ENCODE data around the gene DMRTA2.

Gene DMRTA2

GRCh38 chr1:50453266-50453665 is 30.0 kb upstream of the DMRTA2 start:
- Histone ChIP-seq H3K27me3 (replicated peaks; ENCODE audit: control insufficient read depth, insufficient read depth, low read length) (no peaks in the 10 kb centered on the region), H3K36me3 (ENCODE audit: control insufficient read depth, insufficient read depth, low read length) (no peaks in the 10 kb centered on the region; the same call in 1 of the 2 replicates), H3K4me3 (replicated peaks; ENCODE audit: low read depth, low read length) (no peak overlapping the region)
- DNase-seq (ENCODE audit: extremely low read depth, insufficient read length), result no peak
- no peak for TF ChIP-seq CTCF (IDR thresholded peaks at IDR 0.05; ENCODE audit: insufficient read depth, low read length, poor library complexity, severe bottlenecking)

GRCh38 chr1:50452700-50453099 is 29.5 kb upstream of the DMRTA2 start:
- TF ChIP-seq CTCF (IDR thresholded peaks at IDR 0.05; ENCODE audit: insufficient read depth, low read length, poor library complexity, severe bottlenecking), result no peak
- H3K4me3 ChIP-seq (replicated peaks; ENCODE audit: low read depth, low read length), result no peak overlapping the region
- H3K27me3 ChIP-seq (replicated peaks; ENCODE audit: control insufficient read depth, insufficient read depth, low read length), result no peaks in the 10 kb centered on the region
- DNase-seq (ENCODE audit: extremely low read depth, insufficient read length), result no peak
- no peaks in the 10 kb centered on the region; the same call in 1 of the 2 replicates for H3K36me3 ChIP-seq (ENCODE audit: control insufficient read depth, insufficient read depth, low read length)

- DNase-seq (ENCODE audit: extremely low read depth, insufficient read length), result no peak
- no peak for TF ChIP-seq CTCF (IDR thresholded peaks at IDR 0.05; ENCODE audit: insufficient read depth, low read length, poor library complexity, severe bottlenecking)
- H3K36me3 ChIP-seq (ENCODE audit: control insufficient read depth, insufficient read depth, low read length), result no peaks in the 10 kb centered on the region; the same call in 1 of the 2 replicates
- H3K27me3 ChIP-seq (replicated peaks; ENCODE audit: control insufficient read depth, insufficient read depth, low read length), result no peaks in the 10 kb centered on the region
- H3K4me3 ChIP-seq (replicated peaks; ENCODE audit: low read depth, low read length), result no peak overlapping the region
These were observed 27.8 kb upstream of the DMRTA2 start for GRCh38 chr1:50450861-50451653.

GRCh38 chr1:50447961-50448360 is 24.7 kb upstream of the DMRTA2 start:
- DNase-seq (ENCODE audit: extremely low read depth, insufficient read length), result no peak
- no peak for TF ChIP-seq CTCF (IDR thresholded peaks at IDR 0.05; ENCODE audit: insufficient read depth, low read length, poor library complexity, severe bottlenecking)
- Histone ChIP-seq H3K36me3 (ENCODE audit: control insufficient read depth, insufficient read depth, low read length) (no peaks in the 10 kb centered on the region), H3K27me3 (replicated peaks; ENCODE audit: control insufficient read depth, insufficient read depth, low read length) (no peaks in the 10 kb centered on the region), H3K4me3 (replicated peaks; ENCODE audit: low read depth, low read length) (no peak overlapping the region)

- no peaks in the 10 kb centered on the region for H3K27me3 ChIP-seq (replicated peaks; ENCODE audit: control insufficient read depth, insufficient read depth, low read length)
- no peak overlapping the region for H3K4me3 ChIP-seq (replicated peaks; ENCODE audit: low read depth, low read length)
- no peak for TF ChIP-seq CTCF (IDR thresholded peaks at IDR 0.05; ENCODE audit: insufficient read depth, low read length, poor library complexity, severe bottlenecking)
- peaks cover 5% of the 10 kb centered on the region for H3K36me3 ChIP-seq (ENCODE audit: control insufficient read depth, insufficient read depth, low read length)
- DNase-seq (ENCODE audit: extremely low read depth, insufficient read length), result no peak
These were observed 17.9 kb upstream of the DMRTA2 start for GRCh38 chr1:50441183-50441582.

Measured in GM06990 (cell line).